NCI-H510A treated with DMSO at 0.1 percent for 48 hours (cell line): Measurements from ENCODE around the gene BSG.
A peak's percentile ranks its signal among the peaks of the same experiment; 100 is the strongest.
"Not testable (repeated sequence)": the region's sequence is repeated elsewhere in the genome, so short reads cannot be mapped to it uniquely, and the experiment has no call there.

ENCODE experiments used
- DNase-seq: peaks from one replicate; lab custom pipeline; 2025; lab: John Stamatoyannopoulos, UW

The BSG gene

GRCh38 chr19:620166-620862, 47.9 kb downstream of the BSG start:
- no peak for DNase-seq

- DNase-seq = not testable (repeated sequence)
Measured at GRCh38 chr19:621191-621590, 48.8 kb downstream of the BSG start.

- no peak for DNase-seq
Measured at GRCh38 chr19:621819-622218, 49.4 kb downstream of the BSG start.

GRCh38 chr19:622666-623065, 50.3 kb downstream of the BSG start:
- no peak for DNase-seq

- no peak for DNase-seq
Measured at GRCh38 chr19:623175-623916, 51.0 kb downstream of the BSG start.

- DNase-seq = no peak
Measured at GRCh38 chr19:623974-624373, 51.6 kb downstream of the BSG start.

GRCh38 chr19:624433-625109, 52.2 kb downstream of the BSG start:
- no peak for DNase-seq

GRCh38 chr19:625257-625656, 52.9 kb downstream of the BSG start:
- no peak for DNase-seq

GRCh38 chr19:626566-626965, 54.2 kb downstream of the BSG start:
- not testable (repeated sequence) for DNase-seq

GRCh38 chr19:628168-628567, 55.8 kb downstream of the BSG start:
- DNase-seq = no peak

- DNase-seq = peak; percentile 11
Measured at GRCh38 chr19:629515-629914, 57.1 kb downstream of the BSG start.

GRCh38 chr19:629961-630714, 57.7 kb downstream of the BSG start:
- no peak for DNase-seq

GRCh38 chr19:632579-633067, 60.2 kb downstream of the BSG start:
- DNase-seq = peak; percentile 19
